Gastrocnemius medialis (tissue), 4 donors: Measurements from ENCODE around the gene RSAD2. TPM values are rescaled to one million over a fixed set of nuclear protein-coding genes. Genes with fewer than 3 reads are reported as not detected.

ENCODE experiments used
- ATAC-seq, 2 donors: fragments of 150-250 bp; one replicate each; pipeline ENCODE4 v1.9.1; 2016
- DNase-seq, 2 donors: peaks; one replicate each; pipeline ENCODE4 v3.0.0-alpha.2; 2019
- H3K27ac ChIP-seq, 4 donors: fragments of 200-600 bp; sonication (generic); 1 replicate in 1 of 4; 2 replicates in 3 of 4; pipeline ENCODE4 v1.5.1; 2016 to 2018; ENCODE audit warnings: mild to moderate bottlenecking in 2 of 4, moderate library complexity in 1 of 4
- H3K27me3 ChIP-seq, 3 donors: fragments of 200-600 bp; sonication (generic) in 2 of 3; 1 replicate in 1 of 3; 2 replicates in 2 of 3; pipeline versions ENCODE4 v1.5.1 to v1.6.0; 2016 to 2019; ENCODE audit warnings: mild to moderate bottlenecking in 1 of 3, moderate library complexity in 1 of 3
- H3K36me3 ChIP-seq, 2 donors: fragments of 200-600 bp; sonication (generic) in 1 of 2; one replicate each; pipeline ENCODE4 v1.5.1; 2017 to 2018
- H3K4me1 ChIP-seq, 2 donors: fragments of 200-600 bp; sonication (generic) in 1 of 2; one replicate each; pipeline ENCODE4 v1.5.1; 2016 to 2017; ENCODE audit warnings: mild to moderate bottlenecking in 2 of 2
- H3K4me3 ChIP-seq, 4 donors: fragments of 200-600 bp; sonication (generic) in 3 of 4; 1 replicate in 1 of 4; 2 replicates in 3 of 4; pipeline ENCODE4 v1.5.1; 2016 to 2019; ENCODE audit warnings: mild to moderate bottlenecking in 2 of 4
- H3K9me3 ChIP-seq, 3 donors: fragments of 200-600 bp; sonication (generic) in 2 of 3; 1 replicate in 1 of 3; 2 replicates in 2 of 3; pipeline ENCODE4 v1.5.1; 2016 to 2019
- POLR2A ChIP-seq, 2 donors: fragments of 450-650 bp; IDR thresholded peaks; one replicate each; pipeline ENCODE4 v1.6.1; 2017; ENCODE audit warnings: antibody characterized with exemption in 2 of 2, mild to moderate bottlenecking in 2 of 2, moderate library complexity in 2 of 2
- in situ Hi-C, 4 donors: fragments of 200-750 bp; cut with MboI; loops; one replicate each; pipeline versions ENCODE4 v1.15.0 to v1.8.0; 2017; ENCODE audit warnings: low sequenced_read_pairs in 4 of 4
- intact Hi-C: fragments of 100-400 bp; cut with DNase I; formaldehyde crosslinking; loops from one replicate; pipeline ENCODE4 v1.15.1; 2023; ENCODE audit warnings: low total_unique reads
- total RNA-seq, 4 donors: library from RNA; depleted of rRNA; stranded (reverse); fragments of >200 nt; gene quantifications; one replicate each; pipeline versions ENCODE4 v1.1.0 to v1.2.3, GENCODE V29; 2016
- TF ChIP-seq, protein P1 (sequence below), 5 experiments: fragments of 450-650 bp in 3 of 5; fragments of 200-600 bp in 2 of 5; sonication (generic) in 2 of 5; IDR thresholded peaks in 4 of 5; conservative IDR thresholded peaks in 1 of 5; 1 replicate in 4 of 5; 2 replicates in 1 of 5; pipeline ENCODE4 v1.5.1; 2016 to 2019; ENCODE audit warnings: antibody characterized with exemption in 5 of 5, mild to moderate bottlenecking in 3 of 5, moderate library complexity in 3 of 5

RSAD2 gene
- total RNA-seq, 4 donors from 2014 or later, result 1.2 to 4.2 (median 2.9) TPM

DNA sequence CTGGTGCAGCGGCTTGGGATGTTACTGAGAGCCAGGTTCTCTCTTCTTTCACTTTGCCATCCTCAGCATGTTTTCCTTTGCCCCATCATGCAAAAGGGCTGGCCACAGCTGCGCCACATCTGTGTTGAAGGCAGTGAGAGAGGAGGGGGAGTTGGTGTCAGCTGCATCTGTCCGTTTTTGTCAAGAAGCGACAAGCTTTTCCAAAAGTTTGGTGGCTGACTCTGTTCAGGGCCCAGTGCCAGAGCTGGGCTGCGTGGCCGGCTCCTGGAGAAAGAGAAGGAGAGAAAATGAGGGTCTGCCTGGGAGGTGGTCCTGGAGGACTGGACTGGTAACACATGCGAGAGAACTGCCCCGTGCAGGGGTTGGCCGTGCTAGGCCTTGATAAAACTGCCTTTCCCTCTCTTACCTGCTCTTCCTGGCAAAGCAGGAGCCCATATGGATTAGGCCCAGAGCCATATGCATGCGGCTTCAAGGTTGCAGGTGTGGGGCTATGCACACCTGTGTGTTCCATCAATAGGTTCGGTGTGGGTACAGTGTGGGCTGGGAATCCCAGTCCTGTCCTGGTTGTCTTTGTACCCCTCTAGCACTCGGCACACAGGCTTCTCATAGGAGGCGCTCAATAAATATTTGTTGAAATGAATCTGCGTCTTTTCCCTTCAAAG, 48.6 kb downstream of the RSAD2 start:
- intact Hi-C loops, result loop anchor here (5.0 kb wide), 1 partner anchor 66 kb away; no protein-coding TSS in a partner anchor
- Histone ChIP-seq H3K36me3 (no peaks in the 10 kb centered on the region), H3K4me1 (peaks cover 28 to 30% of the 10 kb centered on the region in 2 donors), H3K9me3 (no peaks in the 10 kb centered on the region), H3K27ac (peak overlapping the region; percentile 51 to 72 (median 64)), H3K27me3 (no peaks in the 10 kb centered on the region), H3K4me3 (no peak overlapping the region)
- ATAC-seq, result no peak
- TF ChIP-seq POLR2A (IDR thresholded peaks at IDR 0.05), result no peak
- TF ChIP-seq, protein P1, sequence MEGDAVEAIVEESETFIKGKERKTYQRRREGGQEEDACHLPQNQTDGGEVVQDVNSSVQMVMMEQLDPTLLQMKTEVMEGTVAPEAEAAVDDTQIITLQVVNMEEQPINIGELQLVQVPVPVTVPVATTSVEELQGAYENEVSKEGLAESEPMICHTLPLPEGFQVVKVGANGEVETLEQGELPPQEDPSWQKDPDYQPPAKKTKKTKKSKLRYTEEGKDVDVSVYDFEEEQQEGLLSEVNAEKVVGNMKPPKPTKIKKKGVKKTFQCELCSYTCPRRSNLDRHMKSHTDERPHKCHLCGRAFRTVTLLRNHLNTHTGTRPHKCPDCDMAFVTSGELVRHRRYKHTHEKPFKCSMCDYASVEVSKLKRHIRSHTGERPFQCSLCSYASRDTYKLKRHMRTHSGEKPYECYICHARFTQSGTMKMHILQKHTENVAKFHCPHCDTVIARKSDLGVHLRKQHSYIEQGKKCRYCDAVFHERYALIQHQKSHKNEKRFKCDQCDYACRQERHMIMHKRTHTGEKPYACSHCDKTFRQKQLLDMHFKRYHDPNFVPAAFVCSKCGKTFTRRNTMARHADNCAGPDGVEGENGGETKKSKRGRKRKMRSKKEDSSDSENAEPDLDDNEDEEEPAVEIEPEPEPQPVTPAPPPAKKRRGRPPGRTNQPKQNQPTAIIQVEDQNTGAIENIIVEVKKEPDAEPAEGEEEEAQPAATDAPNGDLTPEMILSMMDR (IDR thresholded peaks at IDR 0.05 in 4 of 5, conservative IDR thresholded peaks at IDR 0.05 in 1 of 5), result no peak
- no peak for DNase-seq
- in situ Hi-C loops, result no loop called here

DNA sequence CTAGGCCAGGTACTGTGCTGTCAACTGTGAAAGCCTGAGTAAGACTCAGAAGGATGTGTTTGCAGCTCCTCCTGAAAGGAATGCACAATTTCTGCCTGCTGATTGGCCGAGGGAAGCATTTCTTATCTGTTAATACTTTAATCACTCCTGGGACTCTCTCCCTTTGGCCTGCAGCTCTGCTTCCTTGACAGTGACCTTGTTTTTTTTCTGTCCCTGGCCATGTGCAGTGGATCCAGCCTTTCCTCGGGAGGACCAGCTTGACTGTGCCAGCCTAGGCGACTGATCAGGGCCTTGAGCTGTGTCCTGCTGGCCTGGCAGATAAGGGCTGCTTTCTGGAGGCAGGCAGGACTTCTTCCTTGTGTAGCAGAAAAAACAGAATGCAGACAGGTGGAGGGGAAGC, 49.6 kb downstream of the RSAD2 start:
- no peak for TF ChIP-seq POLR2A (IDR thresholded peaks at IDR 0.05)
- TF ChIP-seq, protein P1 (IDR thresholded peaks at IDR 0.05 in 4 of 5, conservative IDR thresholded peaks at IDR 0.05 in 1 of 5), result no peak
- intact Hi-C loops, result loop anchor here (5.0 kb wide), 1 partner anchor 65 kb away; no protein-coding TSS in a partner anchor
- DNase-seq (no peak), ATAC-seq (peak; percentile 46 to 69)
- H3K27me3 ChIP-seq, result no peaks in the 10 kb centered on the region
- no peaks in the 10 kb centered on the region for H3K9me3 ChIP-seq
- in situ Hi-C loops, result no loop called here
- H3K4me3 ChIP-seq, result no peak overlapping the region
- peaks cover 28 to 35% of the 10 kb centered on the region in 2 donors for H3K4me1 ChIP-seq
- no peaks in the 10 kb centered on the region for H3K36me3 ChIP-seq
- H3K27ac ChIP-seq, result peak overlapping the region; percentile 51 to 72 (median 64)

- Histone ChIP-seq H3K27ac (peak overlapping the region; percentile 51 to 72 (median 64)), H3K9me3 (no peaks in the 10 kb centered on the region), H3K36me3 (no peaks in the 10 kb centered on the region), H3K4me3 (no peak overlapping the region), H3K4me1 (peaks cover 28 to 35% of the 10 kb centered on the region in 2 donors), H3K27me3 (no peaks in the 10 kb centered on the region)
- ATAC-seq (no peak), DNase-seq (no peak)
- in situ Hi-C loops (no loop called here), intact Hi-C loops (loop anchor here (5.0 kb wide), 1 partner anchor 65 kb away; no protein-coding TSS in a partner anchor)
- TF ChIP-seq POLR2A (IDR thresholded peaks at IDR 0.05), result no peak
- TF ChIP-seq, protein P1 (IDR thresholded peaks at IDR 0.05 in 4 of 5, conservative IDR thresholded peaks at IDR 0.05 in 1 of 5), result no peak
These were observed 50.2 kb downstream of the RSAD2 start for GRCh38 chr2:6927753-6928152.

- intact Hi-C loops, result loop anchor here (5.0 kb wide), 1 partner anchor 64 kb away; no protein-coding TSS in a partner anchor
- no peak overlapping the region for H3K4me3 ChIP-seq
- TF ChIP-seq, protein P1 (IDR thresholded peaks at IDR 0.05 in 4 of 5, conservative IDR thresholded peaks at IDR 0.05 in 1 of 5), result no peak
- TF ChIP-seq POLR2A (IDR thresholded peaks at IDR 0.05), result no peak
- H3K36me3 ChIP-seq, result no peaks in the 10 kb centered on the region
- in situ Hi-C loops, result no loop called here
- H3K27me3 ChIP-seq, result no peaks in the 10 kb centered on the region
- ATAC-seq (no peak), DNase-seq (no peak)
- H3K4me1 ChIP-seq, result peaks cover 28 to 31% of the 10 kb centered on the region in 2 donors
- H3K9me3 ChIP-seq, result no peaks in the 10 kb centered on the region
- H3K27ac ChIP-seq, result no peak overlapping the region
These were observed 50.9 kb downstream of the RSAD2 start for GRCh38 chr2:6928452-6928851.
